Psoas muscle (tissue), 8 donors: ENCODE results near the gene HOXA1. TPM values are rescaled to one million over a fixed set of nuclear protein-coding genes. Genes with fewer than 3 reads are reported as not detected.

ENCODE experiments used
- ATAC-seq, 4 donors: fragments of 200-7000 bp; cut with Tn5 transposase; one replicate each; pipeline ENCODE4 v1.9.1; 2020; ENCODE audit warnings: moderate library complexity in 3 of 4, mild to moderate bottlenecking in 2 of 4
- DNase-seq, 2 donors: peaks; one replicate each; pipeline ENCODE4 v3.0.0-alpha.2; 2020
- H3K27ac ChIP-seq: fragments of 200-600 bp; one replicate; pipeline ENCODE4 v1.8.0; 2022
- H3K27me3 ChIP-seq, 3 donors: fragments of 200-600 bp in 1 of 3; one replicate each; pipeline versions ENCODE4 v1.6.1 to v1.8.0; 2013 to 2022; ENCODE audit warnings: low read length in 2 of 3, mild to moderate bottlenecking in 2 of 3, moderate library complexity in 1 of 3; ENCODE audit not compliant: insufficient read depth in 3 of 3
- H3K36me3 ChIP-seq, 2 donors: fragments of 200-600 bp in 1 of 2; one replicate each; pipeline versions ENCODE4 v1.6.1 to v1.8.0; 2013 to 2022; ENCODE audit warnings: low read depth in 1 of 2, mild to moderate bottlenecking in 1 of 2, moderate library complexity in 1 of 2; ENCODE audit not compliant: insufficient read depth in 1 of 2
- H3K4me1 ChIP-seq: fragments of 200-600 bp; one replicate; pipeline ENCODE4 v1.8.0; 2022
- H3K4me3 ChIP-seq: fragments of 200-600 bp; one replicate; pipeline ENCODE4 v1.8.0; 2022; ENCODE audit warnings: mild to moderate bottlenecking
- H3K9me3 ChIP-seq: fragments of 200-600 bp; one replicate; pipeline ENCODE4 v1.8.0; 2022
- CTCF ChIP-seq: fragments of 200-600 bp; IDR thresholded peaks from one replicate; pipeline ENCODE4 v1.8.0; 2022; ENCODE audit warnings: antibody characterized with exemption
- WGBS, 3 donors: extraction: QIAGEN DNeasy Blood & Tissue Kit; methylation state at CpG; one replicate each; pipeline versions ENCODE4 v1.1.6 to v1.1.7; 2013; 5-methylcytosine and 5-hydroxymethylcytosine counted together
- intact Hi-C, 2 donors: fragments of 100-400 bp; cut with DNase I; formaldehyde crosslinking; loops; one replicate each; pipeline versions ENCODE4 v1.11.0 to v1.14.2; 2022
- polyA plus RNA-seq, 3 donors: library from polyadenylated mRNA; stranded (reverse); fragments of 200-250 nt; gene quantifications; one replicate each; pipeline ENCODE4 v1.2.3, GENCODE V29; 2013
- total RNA-seq, 4 donors: library from RNA; stranded (reverse); fragmentation: NEBNext Ultra II Directional in 2 of 4; extraction: Animal tissue kit (Norgen Biotek cat#: 25700) in 2 of 4; gene quantifications; one replicate each; pipeline versions ENCODE4 v1.2.1 to v1.2.4, GENCODE V29; 2021 to 2023
- donor health status: healthy with polysubstance abuse.
- donor health status: DM: no; HTN: no; CAD: no; lungs with moderate emphysema.
- donor health status: Bipolar disorder and iron deficiency.
- donor health status: healthy.
- donor health status: DM: yes; HTN: yes; CAD: no.
- donor health status: DM: no; HTN: no; CAD: no.
- donor health status: DM: no; HTN: no; CAD: no.
- donor health status: DM: yes; HTN: yes; CAD: no.

Gene HOXA1
- total and polyA plus RNA-seq, 7 donors, result 0.03 to 0.22 (median 0.21) TPM; not detected in 2

GRCh38 chr7:27082171-27082570 lies 13.6 kb downstream of the HOXA1 start:
- no peaks in the 10 kb centered on the region for H3K4me1 ChIP-seq
- ATAC-seq, result no peak
- intact Hi-C loops, result no loop called here
- no peaks in the 10 kb centered on the region for H3K9me3 ChIP-seq
- H3K36me3 ChIP-seq, result no peaks in the 10 kb centered on the region
- DNase-seq, result no peak
- TF ChIP-seq CTCF, result no peak
- peaks cover 0 to 4% (median 0%) of the 10 kb centered on the region in 3 donors for H3K27me3 ChIP-seq
- no peak overlapping the region for H3K4me3 ChIP-seq
- no peak overlapping the region for H3K27ac ChIP-seq
- WGBS, 3 donors, result 71 to 92% (median 86%) methylated on average over 1 of the region's 1 CpG

- no peak for TF ChIP-seq CTCF
- Histone ChIP-seq H3K4me3 (no peak overlapping the region), H3K27ac (no peak overlapping the region), H3K27me3 (no peaks in the 10 kb centered on the region), H3K36me3 (no peaks in the 10 kb centered on the region), H3K9me3 (no peaks in the 10 kb centered on the region), H3K4me1 (no peaks in the 10 kb centered on the region)
- no peak for DNase-seq
- 81 to 84% (median 82%) methylated on average over 4 of the region's 4 CpGs for WGBS, 3 donors
- intact Hi-C loops, result no loop called here
- no peak for ATAC-seq
Observed at GRCh38 chr7:27080844-27081436, 14.9 kb downstream of the HOXA1 start.

GRCh38 chr7:27079234-27079975 lies 16.4 kb downstream of the HOXA1 start:
- no peak for TF ChIP-seq CTCF
- Histone ChIP-seq H3K9me3 (no peaks in the 10 kb centered on the region), H3K27me3 (no peaks in the 10 kb centered on the region), H3K27ac (no peak overlapping the region), H3K36me3 (no peaks in the 10 kb centered on the region), H3K4me1 (no peaks in the 10 kb centered on the region), H3K4me3 (no peak overlapping the region)
- 93 to 100% (median 94%) methylated on average over 1 of the region's 1 CpG for WGBS, 3 donors
- no peak for ATAC-seq
- intact Hi-C loops, result no loop called here
- DNase-seq, result no peak

- WGBS, 3 donors, result 96 to 99% (median 97%) methylated on average over 5 of the region's 5 CpGs
- no peak overlapping the region for H3K4me3 ChIP-seq
- DNase-seq (no peak), ATAC-seq (no peak)
- H3K27me3 ChIP-seq, result no peaks in the 10 kb centered on the region
- no peaks in the 10 kb centered on the region for H3K36me3 ChIP-seq
- intact Hi-C loops, result no loop called here
- H3K27ac ChIP-seq, result no peak overlapping the region
- H3K4me1 ChIP-seq, result no peaks in the 10 kb centered on the region
- TF ChIP-seq CTCF, result no peak
- no peaks in the 10 kb centered on the region for H3K9me3 ChIP-seq
Observed at GRCh38 chr7:27078616-27079233, 17.1 kb downstream of the HOXA1 start.
